ENCODE data around the gene TYW1B. TPM values are rescaled to one million over a fixed set of nuclear protein-coding genes. Genes with fewer than 3 reads are reported as not detected.
"Not testable (repeated sequence)": the region's sequence is repeated elsewhere in the genome, so short reads cannot be mapped to it uniquely, and the experiment has no call there.

Gene TYW1B
- total RNA-seq, 1 experiment from 2014 or later, result 4.7 TPM

DNA sequence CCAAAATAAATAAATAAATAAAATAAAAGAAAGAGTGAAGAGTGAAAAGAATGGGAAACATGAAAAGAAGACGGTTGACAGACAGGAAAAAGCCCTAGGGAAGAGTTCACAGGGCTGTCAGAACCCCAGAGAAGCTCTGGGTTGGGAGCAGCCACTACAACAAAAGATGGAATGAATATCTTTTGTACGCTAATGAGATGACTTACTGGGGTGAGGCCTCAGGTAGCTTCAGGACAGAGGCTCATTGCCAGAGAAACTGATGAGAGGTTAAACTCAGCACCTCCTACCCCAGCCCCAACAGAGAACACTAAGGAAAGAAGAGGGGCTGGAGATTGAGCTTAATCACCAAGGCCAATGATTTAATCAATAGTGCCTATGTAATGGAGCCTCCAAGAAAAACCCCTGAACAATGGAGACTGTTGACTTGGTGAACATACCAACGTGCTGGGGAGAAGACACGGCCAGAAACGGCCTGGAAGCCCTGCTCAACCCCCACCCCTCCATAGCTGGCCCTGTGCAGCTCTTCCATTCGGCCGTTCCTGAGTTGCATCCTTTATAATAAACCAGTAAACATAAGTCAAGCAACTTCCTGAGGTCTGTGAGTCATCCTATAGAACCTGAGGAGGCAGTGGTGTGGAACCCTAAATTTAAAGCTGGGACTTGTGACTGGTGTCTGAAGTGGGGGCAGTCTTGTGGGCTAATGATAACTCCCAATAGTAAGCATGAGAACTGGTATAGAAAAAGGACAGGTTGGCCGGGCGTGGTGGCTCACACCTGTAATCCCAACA, 11.4 kb downstream of the TYW1B start:
- not testable (repeated sequence) for DNase-seq (ENCODE audit: low read depth)

DNA sequence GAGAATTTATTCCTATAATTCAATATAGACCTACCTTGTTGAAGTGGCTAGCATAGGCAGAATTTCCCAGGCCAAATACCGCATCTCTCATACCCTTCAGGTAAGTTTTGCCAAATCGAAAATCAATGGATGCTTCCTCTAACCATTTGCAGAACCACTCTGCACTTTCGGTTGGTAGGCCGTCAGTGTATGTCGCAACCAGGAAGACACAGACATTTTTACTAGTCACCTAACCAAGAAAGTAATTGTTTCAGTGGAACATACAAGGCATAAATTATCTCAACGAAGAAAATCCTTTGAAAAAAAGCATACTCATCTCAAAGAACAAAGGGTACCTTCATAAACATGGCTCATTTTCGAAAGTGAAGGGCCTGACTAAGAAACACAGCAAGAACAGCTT, 17.6 kb downstream of the TYW1B start:
- not testable (repeated sequence) for DNase-seq (ENCODE audit: low read depth)

DNA sequence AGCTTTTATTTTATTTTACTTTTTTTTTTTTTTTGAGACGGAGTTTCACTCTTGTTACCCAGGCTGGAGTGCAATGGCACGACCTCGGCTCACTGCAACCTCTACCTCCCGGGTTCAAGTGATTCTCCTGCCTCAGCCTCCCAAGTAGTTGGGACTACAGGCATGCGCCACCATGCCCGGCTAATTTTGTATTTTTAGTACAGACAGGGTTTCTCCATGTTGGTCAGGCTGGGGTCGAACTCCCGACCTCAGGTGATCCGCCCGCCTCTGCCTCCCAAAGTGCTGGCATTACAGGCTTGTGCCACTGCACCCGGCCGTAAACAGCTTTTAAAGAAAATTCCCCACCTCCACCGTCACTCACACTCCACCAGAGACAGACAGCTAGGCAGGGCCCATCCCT, 19.5 kb downstream of the TYW1B start:
- DNase-seq (ENCODE audit: low read depth), result not testable (repeated sequence)

DNA sequence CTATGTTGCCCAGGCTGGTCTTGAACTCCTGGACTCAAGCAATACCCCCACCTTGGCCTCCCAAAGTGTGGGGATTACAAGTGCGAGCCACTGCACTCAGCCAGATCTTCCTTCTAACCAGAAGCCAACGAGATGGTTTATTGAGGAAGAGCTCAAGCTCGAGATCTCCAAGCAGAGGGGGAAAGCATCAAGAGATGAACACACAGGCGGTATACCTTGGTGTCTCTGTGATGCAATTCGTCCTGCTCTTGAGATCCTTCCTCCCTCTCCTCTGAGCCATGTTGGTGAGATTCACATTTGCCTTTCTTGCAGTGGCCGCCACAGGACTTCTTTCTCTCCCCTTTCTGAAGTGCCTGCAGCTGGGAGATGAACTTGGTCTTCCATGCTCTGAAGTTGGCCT, 21.1 kb downstream of the TYW1B start:
- DNase-seq (ENCODE audit: low read depth), result not testable (repeated sequence)

DNA sequence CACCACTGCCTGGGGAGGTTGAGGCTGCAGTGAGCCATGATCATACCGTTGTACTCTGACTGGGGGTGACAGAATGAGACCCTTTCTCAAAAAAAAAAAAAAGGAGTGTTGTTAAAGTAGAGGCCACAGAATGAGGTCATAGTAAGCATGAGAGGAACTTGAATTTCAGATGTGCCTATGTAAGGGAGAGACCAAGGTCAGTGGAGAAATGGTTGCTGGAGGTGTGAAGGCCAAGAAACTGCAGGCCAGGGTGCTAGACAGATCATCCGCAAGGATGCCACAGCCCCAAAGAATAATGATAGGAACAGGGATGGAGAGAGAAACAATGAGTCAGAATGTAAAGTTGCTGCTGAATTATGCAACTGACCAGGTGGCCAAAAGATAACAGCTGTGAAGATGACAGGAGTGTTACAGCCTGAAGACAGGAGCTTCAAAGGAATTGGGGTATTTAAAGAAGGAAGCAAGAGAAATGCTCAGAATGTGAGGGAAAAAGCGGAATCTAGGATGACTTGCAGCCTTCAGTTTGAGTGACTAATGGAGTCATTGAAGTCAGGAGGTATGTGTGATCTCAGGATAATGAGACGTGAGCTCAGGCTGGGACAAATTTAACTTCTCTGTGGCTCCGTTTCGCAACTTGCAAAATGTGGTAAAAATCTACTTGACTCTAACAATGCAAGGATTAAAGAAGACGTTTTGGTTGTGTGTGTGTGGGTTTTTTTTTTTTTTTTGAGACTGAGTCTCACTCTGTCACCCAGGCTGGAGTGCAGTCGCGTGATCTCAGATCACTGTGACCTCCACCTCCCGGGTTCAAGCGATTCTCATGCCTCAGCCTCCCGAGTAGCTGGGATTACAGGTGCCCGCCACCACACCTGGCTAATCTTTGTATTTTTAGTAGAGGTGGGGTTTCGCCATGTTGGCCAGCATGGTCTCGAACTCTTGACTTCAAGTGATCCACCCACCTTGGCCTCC, 22.2 kb downstream of the TYW1B start:
- peak; percentile 62 for DNase-seq (ENCODE audit: low read depth)

DNA sequence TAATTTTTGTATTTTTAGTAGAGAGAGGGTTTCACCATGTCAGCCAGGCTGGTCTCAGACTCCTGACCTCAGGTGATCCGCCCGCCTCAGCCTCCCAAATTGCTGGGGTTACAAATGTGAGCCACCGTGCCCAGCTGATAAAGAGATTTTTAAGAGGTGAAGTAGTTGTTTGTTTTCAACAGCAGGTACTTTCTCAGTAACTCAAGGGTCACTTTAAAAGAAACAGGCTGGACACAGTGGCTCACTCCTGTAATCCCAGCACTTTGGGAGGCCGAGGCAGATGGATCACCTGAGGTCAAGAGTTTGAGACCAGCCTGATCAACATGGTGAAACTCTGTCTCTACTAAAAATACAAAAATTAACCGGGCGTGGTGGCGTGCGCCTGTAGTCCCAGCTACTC, 24.2 kb downstream of the TYW1B start:
- not testable (repeated sequence) for DNase-seq (ENCODE audit: low read depth)

DNA sequence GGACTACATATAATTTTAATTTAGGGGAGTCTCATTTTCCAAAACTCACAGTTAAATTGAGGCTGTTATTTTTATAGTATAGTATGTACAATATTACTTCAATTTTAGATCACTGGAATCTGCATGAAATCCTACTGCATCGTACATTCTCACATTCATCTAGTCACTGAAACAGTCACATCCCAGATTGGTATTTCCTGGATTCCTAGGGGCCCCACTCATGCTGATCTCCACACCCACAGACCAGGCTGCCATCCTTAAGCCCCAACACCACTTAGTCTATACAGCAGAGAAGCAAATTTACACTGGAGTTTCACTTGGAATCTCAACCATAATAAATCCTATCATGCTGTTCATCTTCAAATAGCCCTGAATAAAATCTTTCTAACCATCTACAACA, 26.4 kb downstream of the TYW1B start:
- DNase-seq (ENCODE audit: low read depth), result peak; percentile 14

DNA sequence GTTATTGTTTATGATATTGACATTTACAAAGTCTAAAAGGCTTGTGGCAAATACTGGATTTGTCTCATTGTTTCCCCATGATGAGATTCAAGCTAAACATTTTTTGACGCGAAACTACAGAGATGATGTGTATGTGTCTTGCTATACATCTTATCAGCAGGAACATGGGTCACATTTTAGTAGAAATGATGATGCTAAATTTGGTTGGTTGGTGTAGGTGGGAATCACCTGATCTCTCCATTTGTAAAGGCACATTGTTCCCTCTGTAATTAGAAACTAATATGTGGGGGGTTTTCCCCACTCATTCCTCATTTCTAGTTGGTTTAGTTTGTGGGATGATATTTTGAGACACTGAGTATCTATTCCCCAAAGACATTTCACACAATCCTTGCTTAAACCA, 32.6 kb downstream of the TYW1B start:
- not testable (repeated sequence) for DNase-seq (ENCODE audit: low read depth)

DNA sequence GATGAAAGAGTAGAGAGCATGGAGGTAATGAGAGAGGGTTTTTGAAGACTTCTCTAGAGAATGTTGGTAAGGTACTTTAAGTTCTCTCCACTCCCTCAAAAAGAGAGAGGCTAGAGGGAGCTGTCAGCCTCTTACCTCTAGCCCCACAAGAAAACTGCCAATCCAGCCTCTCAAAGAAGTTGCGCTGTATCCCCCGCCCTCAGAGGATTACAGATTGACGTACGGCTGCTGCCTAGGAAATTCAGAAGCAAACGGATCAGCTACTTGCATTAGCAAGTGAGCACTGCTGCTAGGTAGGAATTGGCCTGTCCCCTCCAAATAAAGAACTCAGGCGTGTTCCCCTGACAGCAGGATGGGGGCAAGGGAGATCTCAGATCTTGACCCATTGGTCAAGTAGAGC, 34.2 kb downstream of the TYW1B start:
- DNase-seq (ENCODE audit: low read depth), result no peak

DNA sequence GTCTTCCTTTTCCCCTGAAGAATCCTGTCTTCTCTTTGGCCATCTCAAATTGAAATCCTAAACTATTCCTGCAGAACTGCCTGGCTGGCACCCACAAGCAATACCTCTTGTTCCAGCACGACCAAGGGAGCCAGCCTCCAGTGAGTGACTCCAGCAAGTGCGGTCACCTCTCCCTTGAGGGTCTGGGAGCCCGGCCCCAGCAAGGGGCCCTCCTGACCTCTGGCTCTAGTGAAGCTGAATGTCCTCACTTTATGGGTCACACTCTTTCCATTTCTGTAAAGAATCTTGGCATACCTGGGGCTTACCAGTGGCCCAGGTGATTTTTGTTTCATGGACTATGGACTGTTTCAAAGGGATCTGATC, 37.3 kb downstream of the TYW1B start:
- not testable (repeated sequence) for DNase-seq (ENCODE audit: low read depth)

DNA sequence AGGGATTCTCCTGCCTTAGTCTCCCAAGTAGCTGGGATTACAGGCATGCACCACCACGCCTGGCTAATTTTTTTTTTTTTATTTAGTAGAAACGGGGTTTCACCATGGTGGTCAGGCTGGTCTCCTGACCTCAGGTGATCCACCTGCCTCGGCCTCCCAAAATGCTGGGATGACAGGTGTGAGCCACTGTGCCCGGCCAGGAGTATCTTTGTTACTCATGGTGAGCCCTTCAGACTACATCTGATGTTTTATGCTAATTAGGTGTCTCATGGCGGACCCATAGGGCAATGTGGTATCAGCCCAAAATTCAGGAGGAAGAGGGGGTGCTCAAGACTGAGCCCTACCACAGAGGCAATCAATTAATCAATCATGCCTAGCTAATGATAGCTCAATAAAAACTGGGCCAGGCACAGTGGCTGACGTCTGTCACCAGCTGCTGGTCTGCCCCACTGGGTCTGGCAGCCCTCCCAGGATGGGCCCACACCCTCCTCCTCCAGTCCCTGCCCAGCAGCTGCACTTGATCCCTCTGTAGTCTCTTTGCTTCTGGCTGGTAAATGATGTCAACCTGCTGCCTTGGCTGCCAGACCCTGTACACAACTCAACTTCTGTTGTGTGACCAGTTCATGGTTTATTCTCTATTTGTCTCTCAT, 37.8 kb downstream of the TYW1B start:
- not testable (repeated sequence) for DNase-seq (ENCODE audit: low read depth)

DNA sequence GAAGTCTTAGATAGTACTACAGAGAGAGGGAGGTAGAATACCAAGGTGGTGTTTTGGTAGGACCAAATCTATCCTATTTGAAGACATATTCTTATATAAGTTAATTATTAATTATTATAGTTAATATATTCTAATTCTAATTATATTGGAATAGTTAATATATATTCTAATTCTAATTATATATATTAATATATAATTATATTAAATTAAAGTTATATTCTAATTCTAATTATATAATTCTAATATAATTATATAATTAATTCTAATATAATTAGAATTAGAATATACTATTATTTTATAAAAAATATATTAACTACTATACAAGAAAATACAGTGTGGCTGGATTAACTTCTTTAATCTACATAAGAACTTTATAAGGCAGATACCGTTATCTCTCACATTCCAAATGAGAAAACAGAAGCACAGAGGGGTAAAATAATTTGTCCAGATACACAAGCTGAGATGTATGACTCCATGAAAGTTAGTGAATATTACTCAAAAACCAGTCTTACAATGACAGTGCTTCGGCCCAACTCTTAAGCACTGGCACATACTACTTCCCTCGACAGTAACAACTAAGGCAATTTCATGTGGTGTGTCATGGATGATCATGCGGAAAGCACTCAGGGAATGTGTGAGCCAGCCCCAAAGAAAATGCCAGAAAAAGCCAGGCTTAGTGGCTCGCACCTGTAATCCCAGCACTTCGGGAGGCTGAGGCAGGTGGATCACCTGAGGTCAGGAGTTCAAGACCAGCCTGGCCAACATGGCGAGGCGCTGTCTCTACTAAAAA, 42.6 kb downstream of the TYW1B start:
- DNase-seq (ENCODE audit: low read depth), result no peak

DNA sequence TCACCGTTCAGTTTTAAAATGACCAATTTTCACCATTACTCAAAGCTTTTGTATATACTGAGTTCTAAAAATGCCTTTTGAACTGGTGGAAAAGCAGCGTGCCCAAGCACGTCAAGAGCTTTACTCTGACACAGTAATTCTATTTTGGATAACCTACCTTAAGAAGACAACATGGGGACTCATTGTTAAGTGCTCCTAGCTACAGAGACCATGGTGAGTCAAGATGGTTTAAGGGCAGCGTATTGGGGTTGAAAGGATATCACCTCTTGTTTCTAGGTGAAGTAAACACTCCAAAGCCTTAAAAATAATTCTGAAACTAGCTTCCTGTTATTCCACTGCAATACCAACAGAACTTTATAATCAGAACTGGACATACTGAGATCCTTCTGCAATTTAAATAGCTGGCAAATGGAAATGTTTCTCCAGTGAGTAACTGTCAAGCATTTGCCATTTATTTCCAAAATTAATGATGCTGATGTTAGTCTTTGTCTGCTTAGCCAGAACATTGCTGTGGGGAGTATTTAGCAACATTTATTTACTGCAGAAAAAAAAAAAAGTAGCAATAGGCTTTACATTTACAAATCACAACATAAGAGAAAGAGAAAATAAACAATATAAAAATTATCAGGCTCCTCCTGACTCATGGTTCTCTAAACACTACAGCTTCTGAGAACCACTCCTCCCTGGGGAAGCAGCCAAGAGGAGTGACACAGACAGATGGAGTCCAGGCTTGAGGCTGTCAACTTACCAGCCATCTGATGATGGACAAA, 44.2 kb downstream of the TYW1B start:
- peak; percentile 61 for DNase-seq (ENCODE audit: low read depth)

DNA sequence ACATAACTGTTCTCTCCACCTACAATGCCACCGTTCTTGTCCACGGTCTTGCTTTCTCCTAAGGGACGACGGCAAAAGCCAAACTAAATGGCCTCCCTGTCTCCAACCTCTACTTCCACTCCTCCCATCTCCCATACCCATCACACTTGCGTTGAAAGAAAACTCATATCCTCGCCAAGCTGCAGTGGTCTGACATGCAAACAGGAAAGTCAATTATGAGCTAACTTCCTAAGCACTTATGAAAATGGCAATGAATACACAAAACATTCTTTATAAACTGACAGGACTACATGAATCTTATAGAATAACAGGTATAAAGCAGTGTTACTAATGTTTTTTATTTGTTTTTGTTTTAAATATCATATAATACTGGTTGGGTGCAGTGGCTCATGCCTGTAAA, 46.4 kb downstream of the TYW1B start:
- no peak for DNase-seq (ENCODE audit: low read depth)

DNA sequence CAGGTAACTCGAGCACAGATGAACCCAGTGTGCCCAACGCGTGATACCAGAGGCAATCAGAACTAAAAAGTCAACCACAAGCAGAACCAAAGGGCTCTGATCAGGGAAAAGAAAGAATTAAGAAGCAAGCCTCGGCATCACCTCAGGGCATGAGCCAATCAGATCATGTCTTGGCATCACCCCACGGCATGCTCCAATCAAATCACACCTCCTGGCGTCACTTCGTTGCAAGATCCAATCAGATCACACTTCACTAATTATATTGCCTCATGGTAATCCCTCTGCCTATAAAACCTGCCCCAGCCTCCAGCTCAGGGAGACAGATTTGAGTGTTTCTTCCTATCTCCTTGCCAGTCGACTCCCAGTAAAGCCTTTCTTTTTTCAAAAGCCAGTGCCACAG, 46.8 kb downstream of the TYW1B start:
- DNase-seq (ENCODE audit: low read depth), result no peak

DNA sequence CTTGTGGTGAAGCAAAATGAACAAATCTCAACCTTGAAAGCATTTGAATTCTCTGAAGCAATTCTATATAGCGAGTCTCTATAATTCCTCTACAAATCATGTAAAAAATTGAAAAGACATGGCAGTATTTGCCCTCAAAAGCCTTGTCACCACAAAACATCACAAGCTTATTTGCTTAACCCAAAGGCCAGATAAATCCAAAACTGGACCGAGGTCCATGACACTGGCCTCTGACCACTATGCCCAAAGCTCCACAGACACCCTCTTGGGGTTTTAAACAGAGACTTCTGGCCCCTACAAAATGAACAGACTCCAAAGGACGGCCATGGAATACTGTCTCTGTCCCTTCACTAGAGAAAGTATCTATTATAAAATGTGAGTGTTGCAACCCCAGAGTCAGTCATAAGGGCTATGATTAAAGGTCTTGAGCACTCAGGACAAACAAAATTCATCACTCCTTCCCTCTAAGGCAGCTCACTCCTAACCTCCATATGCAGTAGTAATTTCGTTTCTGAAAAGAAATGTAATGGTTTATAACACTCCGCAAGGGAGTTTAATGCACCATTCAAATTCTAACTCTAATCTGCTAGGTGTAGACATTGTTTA, 47.6 kb downstream of the TYW1B start:
- not testable (repeated sequence) for DNase-seq (ENCODE audit: low read depth)

DNA sequence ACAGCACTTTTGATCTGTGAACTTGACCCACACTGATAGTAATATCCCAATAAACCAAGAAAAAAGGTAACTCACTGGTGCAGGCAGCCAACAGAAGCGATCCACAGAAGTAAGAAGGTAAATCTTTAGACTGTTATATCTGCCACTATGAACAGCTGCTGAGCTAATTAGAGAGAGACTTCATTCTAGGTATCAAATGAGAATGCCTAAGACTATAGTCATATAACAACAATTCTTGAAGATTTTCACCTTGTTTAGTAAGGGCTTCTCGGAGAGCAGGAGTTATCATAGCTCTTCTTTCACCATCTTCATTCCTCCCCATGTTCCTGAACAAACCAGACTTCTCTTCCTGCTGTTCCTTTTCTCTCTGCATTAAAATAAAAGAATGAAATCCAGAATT, 50.8 kb downstream of the TYW1B start:
- DNase-seq (ENCODE audit: low read depth), result not testable (repeated sequence)

DNA sequence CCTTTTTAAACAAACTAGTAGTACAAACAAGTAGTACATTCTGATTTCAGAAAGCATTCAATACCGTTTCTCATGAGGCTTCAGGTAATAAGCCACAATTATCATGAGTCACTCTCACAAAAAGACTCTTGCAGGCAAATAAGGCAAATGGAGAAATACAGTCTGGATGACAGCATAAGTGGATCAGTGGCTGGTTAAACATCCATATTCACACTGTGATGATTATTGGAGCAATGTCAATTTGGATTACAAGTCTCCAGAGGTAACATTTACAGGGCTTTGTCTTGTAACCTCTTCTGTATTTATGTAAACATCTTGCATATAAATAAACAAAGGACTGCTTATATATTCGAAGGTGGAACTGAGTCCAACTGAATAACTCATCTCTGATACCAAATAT, 55.4 kb downstream of the TYW1B start:
- DNase-seq (ENCODE audit: low read depth), result not testable (repeated sequence)

DNA sequence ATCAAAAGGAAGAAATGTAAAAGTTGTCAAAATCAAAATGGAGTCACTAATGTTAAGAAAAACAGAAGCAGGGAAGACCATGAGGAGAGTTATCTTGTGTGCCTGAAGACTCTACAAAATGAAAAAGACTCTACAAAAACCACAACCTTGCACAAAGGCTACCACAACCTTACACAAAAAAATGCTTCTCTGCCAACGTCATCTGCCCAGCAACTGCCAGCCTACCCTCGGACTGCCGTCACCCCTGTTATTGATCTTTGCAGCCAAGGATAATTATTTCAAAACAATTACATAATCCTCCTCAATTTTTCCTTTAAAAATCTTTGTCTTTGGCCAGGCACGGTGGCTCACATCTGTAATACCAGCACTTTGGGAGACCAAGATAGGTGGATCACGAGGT, 61.0 kb downstream of the TYW1B start:
- DNase-seq (ENCODE audit: low read depth), result not testable (repeated sequence)

DNA sequence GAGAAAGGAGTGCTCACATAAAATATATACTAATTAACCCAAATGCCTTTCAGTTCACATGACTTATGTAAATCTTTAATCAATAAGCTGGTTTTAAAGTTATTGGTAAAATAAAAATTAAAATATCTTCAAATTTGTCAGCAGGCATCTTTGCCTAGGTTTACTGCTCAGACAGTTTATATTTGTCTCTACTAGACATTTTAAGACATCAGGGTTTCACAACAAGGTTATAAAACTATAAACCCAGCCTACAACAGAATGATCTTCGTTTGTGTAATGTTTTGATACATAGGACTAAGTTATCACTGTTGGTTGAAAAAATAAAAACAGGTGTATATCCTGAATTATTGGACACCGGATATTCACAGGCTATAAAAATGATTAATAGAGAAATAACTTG, 67.4 kb downstream of the TYW1B start:
- no peak for DNase-seq (ENCODE audit: low read depth)

Measured in RPMI7951 (cell line).